ENCODE results near the gene KRT80.

Gene KRT80

GRCh38 chr12:52181746-52182145, 10.1 kb downstream of the KRT80 start:
- DNase-seq (ENCODE audit: low read depth in 4 of 4, low spot score in 1 of 4): no peak

GRCh38 chr12:52180971-52181628, 10.7 kb downstream of the KRT80 start:
- DNase-seq (ENCODE audit: low read depth in 4 of 4, low spot score in 1 of 4): no peak

- DNase-seq (ENCODE audit: low read depth in 4 of 4, low spot score in 1 of 4): no peak
These were observed 12.3 kb downstream of the KRT80 start for GRCh38 chr12:52179396-52179973.

GRCh38 chr12:52178984-52179383, 12.8 kb downstream of the KRT80 start:
- DNase-seq (ENCODE audit: low read depth in 4 of 4, low spot score in 1 of 4): no peak

GRCh38 chr12:52178443-52178842, 13.4 kb downstream of the KRT80 start:
- DNase-seq (ENCODE audit: low read depth in 4 of 4, low spot score in 1 of 4): no peak

GRCh38 chr12:52175371-52176350, 16.2 kb downstream of the KRT80 start:
- DNase-seq (ENCODE audit: low read depth in 4 of 4, low spot score in 1 of 4): no peak

GRCh38 chr12:52173526-52173925, 18.3 kb downstream of the KRT80 start:
- no peak for DNase-seq (ENCODE audit: low read depth in 4 of 4, low spot score in 1 of 4)

GRCh38 chr12:52172956-52173355, 18.9 kb downstream of the KRT80 start:
- no peak for DNase-seq (ENCODE audit: low read depth in 4 of 4, low spot score in 1 of 4)

- no peak for DNase-seq (ENCODE audit: low read depth in 4 of 4, low spot score in 1 of 4)
These were observed 19.8 kb downstream of the KRT80 start for GRCh38 chr12:52171950-52172512.

GRCh38 chr12:52170827-52171226, 21.0 kb downstream of the KRT80 start:
- DNase-seq (ENCODE audit: low read depth in 4 of 4, low spot score in 1 of 4): no peak

- DNase-seq (ENCODE audit: low read depth in 4 of 4, low spot score in 1 of 4): no peak
These were observed 21.9 kb downstream of the KRT80 start for GRCh38 chr12:52169886-52170285.

- no peak for DNase-seq (ENCODE audit: low read depth in 4 of 4, low spot score in 1 of 4)
These were observed 23.6 kb downstream of the KRT80 start for GRCh38 chr12:52168019-52168717.

- DNase-seq (ENCODE audit: low read depth in 4 of 4, low spot score in 1 of 4): no peak
These were observed 24.3 kb downstream of the KRT80 start for GRCh38 chr12:52167526-52167925.

GRCh38 chr12:52166672-52167071, 25.1 kb downstream of the KRT80 start:
- DNase-seq (ENCODE audit: low read depth in 4 of 4, low spot score in 1 of 4): no peak

- no peak for DNase-seq (ENCODE audit: low read depth in 4 of 4, low spot score in 1 of 4)
These were observed 26.5 kb downstream of the KRT80 start for GRCh38 chr12:52165096-52165855.

GRCh38 chr12:52164624-52165023, 27.2 kb downstream of the KRT80 start:
- DNase-seq (ENCODE audit: low read depth in 4 of 4, low spot score in 1 of 4): no peak

GRCh38 chr12:52162981-52163380, 28.8 kb downstream of the KRT80 start:
- no peak for DNase-seq (ENCODE audit: low read depth in 4 of 4, low spot score in 1 of 4)

- no peak for DNase-seq (ENCODE audit: low read depth in 4 of 4, low spot score in 1 of 4)
These were observed 31.6 kb downstream of the KRT80 start for GRCh38 chr12:52160200-52160599.

- no peak for DNase-seq (ENCODE audit: low read depth in 4 of 4, low spot score in 1 of 4)
These were observed 34.2 kb downstream of the KRT80 start for GRCh38 chr12:52157566-52158150.

Data from stimulated activated CD4-positive, alpha-beta T cell treated with anti-CD3 and anti-CD28 coated beads, Interleukin-1b, Interleukin-23, amount 100 ng/mL, for 24 hours (primary cell).